Measurements from ENCODE around the gene SLC4A7.

GRCh38 chr3:27532426-27533260, 48.5 kb upstream of the SLC4A7 start:
- TF ChIP-seq CTCF (IDR thresholded peaks at IDR 0.05; ENCODE audit: insufficient read depth, low read length) (no peak), REST (IDR thresholded peaks at IDR 0.05; ENCODE audit: insufficient replicate concordance, low read depth) (no peak), POLR2AphosphoS5 (IDR thresholded peaks at IDR 0.05; ENCODE audit: low read depth) (no peak), GABPA (IDR thresholded peaks at IDR 0.05; ENCODE audit: low read depth) (no peak), SPI1 (IDR thresholded peaks at IDR 0.05; ENCODE audit: borderline replicate concordance, low read depth) (no peak)

Data from HL-60 (cell line).